CD4-positive, alpha-beta T cell treated with Interleukin-1 beta for 1 hour (primary cell): ENCODE measurements around the gene PDK1.

Experiments
- DNase-seq, 2 donors: peaks; one replicate each; pipeline ENCODE4 v3.0.0-alpha.2; 2020 to 2022

The PDK1 gene

DNA sequence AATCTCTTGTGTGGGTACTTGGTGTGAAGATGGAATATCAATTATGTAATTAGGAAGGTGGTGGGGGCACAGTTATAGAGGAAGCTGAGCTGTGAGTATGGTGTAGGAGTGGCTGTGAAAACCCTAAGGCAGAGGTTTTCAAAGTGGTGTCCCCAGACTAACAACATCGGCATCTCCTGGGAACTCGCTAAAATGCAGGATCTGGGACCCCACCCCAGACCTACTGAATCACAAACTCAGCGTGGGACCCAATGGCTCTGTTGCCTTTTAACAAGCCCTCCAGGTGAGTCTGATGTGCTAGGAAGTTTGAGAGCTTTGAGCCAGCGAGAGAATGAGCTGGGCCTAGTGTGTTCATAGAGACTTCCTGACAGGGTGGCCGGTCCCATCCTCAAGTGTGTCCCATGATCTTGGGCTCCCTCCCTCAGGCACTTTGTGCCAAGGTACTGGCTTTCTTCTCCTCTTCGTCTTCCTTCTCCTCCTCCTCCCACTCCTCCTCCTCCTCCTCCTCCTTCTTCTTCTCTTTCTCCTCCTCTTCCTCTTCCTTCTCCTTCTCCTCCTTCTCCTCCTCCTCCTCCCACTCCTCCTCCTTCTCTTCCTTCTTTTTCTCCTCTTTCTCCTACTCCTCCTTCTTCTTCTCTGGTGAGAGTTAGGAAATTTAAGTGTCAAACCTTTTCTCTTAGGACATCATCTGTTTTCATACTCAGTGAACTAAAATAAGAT, 86.6 kb downstream of the PDK1 start:
- DNase-seq, result no peak

DNA sequence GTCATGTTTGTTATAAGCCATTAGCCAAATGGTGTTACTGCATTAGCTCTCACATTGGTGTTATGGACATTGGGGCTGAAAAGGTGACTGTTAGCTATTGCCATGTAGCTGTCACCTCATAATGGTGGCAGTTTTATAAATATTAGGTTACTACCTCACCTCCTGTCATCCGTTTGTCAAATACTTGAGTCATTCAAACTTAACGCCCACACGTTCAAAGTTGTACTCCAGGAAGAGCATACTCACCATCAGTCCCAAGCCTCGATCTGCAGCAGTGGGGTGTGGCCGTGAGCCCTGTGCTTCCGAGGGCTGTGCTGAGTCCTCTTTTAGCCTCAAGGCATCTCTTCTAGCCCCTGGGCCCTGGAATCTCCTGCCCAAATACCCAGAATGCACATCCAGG, 87.3 kb downstream of the PDK1 start:
- DNase-seq, result no peak

DNA sequence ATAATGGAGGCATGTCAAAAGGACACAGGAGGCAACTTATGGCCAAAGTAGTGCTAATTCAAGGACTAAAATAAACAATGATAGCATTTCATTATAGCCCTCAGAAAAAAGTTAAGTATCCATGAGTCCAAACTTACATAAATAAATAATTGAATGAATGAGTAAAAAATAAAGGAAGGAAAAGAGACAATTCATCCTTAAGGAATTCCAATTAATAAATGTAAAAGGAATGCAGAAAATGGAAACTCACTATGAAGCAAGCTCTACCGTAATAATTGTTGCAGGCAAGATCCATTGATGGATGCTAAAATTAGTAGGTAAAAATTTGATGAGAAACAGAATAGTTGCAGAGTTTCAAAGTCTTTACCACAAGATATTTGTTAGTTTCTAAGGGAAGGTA, 91.5 kb downstream of the PDK1 start:
- DNase-seq, result no peak

DNA sequence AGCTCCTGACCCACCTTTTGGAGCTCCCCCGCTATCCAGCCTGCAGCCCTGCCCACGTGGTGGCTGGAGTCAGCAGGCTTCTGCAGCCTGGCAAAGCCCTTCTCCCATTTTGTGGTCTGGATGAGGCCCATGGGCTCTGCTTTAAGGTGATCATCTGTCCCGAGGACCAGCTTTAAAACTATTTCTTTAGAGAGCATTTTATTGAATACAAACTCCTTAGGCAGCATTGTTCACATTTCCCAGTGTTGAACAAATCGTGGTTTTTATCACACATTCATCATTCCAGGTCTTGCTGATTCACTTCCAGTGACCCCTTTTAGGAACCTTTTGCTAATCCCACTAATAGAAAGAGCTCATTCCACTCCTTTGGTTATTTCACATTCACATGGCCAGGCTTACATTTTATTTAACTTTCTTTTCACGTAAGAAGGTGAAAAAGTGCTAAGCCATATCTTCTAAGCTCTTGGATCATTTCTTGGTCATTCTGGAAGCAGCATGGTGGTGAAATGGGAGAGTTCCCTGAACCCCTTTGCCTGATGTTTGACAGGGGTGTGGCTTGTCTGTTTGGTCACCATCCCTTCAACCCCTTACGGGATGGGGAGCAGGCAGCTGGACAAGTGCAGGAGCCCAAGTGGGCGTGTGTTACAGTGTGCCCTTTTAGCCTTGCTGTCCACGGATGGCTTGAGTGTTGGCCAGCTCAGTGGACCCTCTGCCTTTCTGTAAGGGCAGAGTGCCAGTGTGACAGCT, 99.4 kb downstream of the PDK1 start:
- DNase-seq, result no peak

DNA sequence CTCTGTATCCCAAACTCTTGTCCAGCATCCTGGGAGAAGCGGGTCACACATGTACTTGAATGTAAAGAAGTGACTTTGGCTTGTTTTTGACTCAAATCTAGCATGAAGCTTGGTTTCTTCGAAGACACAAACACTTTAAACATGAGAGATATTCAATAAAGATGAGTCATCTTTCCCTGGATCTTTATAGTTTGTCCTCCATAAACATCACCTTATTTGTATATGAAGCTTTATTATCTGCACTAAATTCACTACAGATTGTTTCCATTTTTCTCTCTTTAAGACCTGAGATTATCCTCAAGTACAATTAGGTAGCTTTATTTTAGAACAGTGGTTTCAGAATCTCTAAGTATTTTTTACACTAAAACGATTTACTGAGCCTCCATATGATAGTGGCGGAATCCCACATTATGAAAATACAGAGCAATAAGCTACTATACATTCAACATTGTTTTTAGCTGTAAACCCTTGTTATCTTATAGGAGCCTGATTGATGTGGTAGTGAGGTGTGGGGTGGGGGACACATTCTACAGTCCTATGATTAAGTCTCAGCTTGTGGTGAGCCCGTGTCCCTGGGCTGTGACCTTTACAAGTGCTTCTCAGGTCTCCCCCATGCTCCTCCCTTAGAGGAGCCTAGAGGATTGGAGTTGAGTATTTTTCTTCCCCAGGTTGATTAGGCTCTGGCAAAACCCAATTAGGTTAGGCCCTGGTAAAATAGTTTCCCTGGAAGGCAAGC, 100.1 kb downstream of the PDK1 start:
- no peak for DNase-seq
